Activated CD8-positive, alpha-beta memory T cell treated with anti-CD3 and anti-CD28 coated beads, Interleukin-2, amount 50 U/mL, for 24 hours (primary cell): Measurements from ENCODE around the gene CD96.

Experiments
- DNase-seq: peaks from one replicate; pipeline ENCODE4 v3.0.0-alpha.2; 2020; ENCODE audit errors: extremely low read depth

CD96 gene

GRCh38 chr3:111675846-111676210, 133.8 kb downstream of the CD96 start:
- no peak for DNase-seq

- DNase-seq = no peak
Observed at GRCh38 chr3:111676211-111677006, 134.4 kb downstream of the CD96 start.

GRCh38 chr3:111677007-111677392, 135.0 kb downstream of the CD96 start:
- DNase-seq = no peak

- DNase-seq = no peak
Observed at GRCh38 chr3:111681661-111682426, 139.8 kb downstream of the CD96 start.

- no peak for DNase-seq
Observed at GRCh38 chr3:111684640-111685039, 142.6 kb downstream of the CD96 start.

DNA sequence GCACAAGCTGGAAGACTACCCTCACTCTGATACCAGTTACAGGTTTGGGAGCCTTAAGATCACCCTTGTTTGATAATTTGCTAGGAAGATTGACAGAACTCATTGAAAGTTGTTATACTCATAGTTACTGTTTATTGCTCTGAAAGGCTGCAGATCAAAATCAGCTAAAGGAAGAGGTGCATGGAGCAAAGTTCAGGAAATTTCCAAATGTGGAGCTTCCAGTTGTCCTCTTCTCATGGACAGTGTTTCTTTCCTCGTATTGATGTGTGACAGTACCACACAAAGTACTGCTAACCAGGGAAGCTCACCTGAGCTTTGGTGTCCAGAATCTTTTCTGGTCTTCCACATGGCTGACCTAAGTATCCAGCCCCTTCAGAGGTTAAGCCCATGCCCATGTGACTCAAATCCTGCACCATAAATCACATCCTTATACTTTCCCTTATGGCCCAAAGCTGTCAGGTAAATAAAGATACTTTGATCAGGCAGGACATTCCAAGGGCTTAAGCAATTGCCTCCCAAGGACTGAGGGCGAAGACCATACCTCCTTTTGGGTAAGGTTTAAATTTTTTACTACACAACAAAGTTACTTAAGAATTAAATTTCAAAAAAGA, 146.3 kb downstream of the CD96 start:
- DNase-seq = no peak

- DNase-seq = no peak
Observed at GRCh38 chr3:111690242-111690641, 148.2 kb downstream of the CD96 start.

GRCh38 chr3:111691293-111691909, 149.4 kb downstream of the CD96 start:
- no peak for DNase-seq

DNA sequence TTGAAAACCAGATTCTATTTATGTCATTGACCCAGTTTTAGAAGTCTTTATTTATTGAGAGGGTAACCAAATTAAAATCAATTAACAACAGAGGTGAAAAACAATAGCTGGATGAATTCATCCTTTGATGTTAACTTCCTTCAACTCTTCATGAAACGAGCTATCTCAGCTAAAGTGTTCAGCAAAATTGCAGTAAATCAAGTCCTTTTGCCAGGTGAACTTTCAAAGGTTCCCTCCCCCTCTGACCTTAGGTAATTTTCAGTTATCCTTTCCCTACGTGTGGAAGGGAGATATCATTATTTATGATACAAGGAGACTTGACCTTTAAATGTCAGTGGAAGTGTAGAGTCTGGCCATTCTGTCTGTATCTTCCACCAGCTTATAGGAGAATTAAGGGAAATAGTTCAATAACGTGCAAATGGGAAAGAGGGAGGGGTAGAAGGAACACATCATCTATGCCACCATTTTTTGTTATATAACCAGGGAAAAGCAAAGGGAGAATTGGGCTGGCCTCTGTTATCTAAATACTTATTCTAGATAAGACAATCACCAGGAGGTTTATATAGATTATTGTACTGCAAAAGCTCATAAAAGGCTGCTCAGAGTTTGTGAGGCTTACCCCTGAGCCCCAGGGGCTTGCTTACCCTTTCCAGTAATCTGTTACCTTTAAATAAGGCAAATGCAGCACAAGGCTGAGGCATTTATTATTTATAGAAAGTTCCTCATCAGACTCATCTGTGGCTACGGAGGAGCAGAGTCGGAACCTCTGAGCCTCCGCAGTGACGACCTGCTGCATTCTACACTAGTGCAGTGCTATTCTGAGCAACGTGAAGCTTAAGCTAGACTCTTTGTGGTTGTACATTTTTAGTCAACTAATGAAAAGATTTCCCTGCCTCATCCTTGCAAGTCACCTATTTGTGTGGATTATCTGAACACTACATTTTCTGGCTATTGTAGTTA, 150.9 kb downstream of the CD96 start:
- DNase-seq = no peak

DNA sequence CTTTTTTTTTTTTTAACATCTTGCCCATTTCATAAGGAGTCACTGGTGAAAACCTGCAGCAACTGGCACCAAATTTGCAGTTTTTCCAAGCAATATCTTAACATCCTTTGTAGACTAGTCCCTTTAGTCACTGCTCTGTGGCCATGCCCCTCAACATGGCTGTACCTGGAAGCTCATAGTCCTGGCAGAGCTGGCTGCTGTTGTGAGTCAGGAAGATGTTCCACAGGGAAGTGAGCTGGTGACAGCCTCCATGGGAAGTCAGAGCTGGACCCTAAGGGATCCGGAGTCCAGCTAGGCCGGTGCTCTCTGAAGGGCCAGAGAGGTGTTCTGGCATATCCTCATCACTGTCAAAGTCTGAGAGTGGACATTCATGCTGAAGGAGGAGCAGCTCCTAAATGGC, 152.5 kb downstream of the CD96 start:
- DNase-seq = no peak

DNA sequence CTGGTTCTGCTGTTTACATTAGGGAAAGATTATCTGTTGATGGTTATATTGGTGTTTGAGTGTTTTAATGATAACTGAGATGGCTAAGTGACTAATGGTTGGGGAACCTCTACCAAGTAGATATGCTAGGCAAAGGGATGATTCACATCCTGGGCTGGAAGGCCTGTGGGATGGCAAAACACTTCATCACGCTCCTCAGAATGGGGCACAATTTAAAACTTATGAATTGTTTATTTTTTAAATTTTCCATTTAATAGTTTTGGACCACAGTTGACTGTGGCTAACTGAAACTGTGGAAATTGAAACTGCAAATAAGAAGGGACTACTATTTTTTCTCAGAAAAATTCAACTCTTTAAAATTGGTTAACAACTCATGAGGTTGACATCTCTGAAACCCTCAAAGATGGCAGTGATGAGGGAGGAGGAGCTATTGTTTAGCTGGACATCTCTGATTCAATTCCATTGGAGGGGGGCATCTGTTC, 153.7 kb downstream of the CD96 start:
- DNase-seq = no peak

- no peak for DNase-seq
Observed at GRCh38 chr3:111700054-111700453, 158.1 kb downstream of the CD96 start.

DNA sequence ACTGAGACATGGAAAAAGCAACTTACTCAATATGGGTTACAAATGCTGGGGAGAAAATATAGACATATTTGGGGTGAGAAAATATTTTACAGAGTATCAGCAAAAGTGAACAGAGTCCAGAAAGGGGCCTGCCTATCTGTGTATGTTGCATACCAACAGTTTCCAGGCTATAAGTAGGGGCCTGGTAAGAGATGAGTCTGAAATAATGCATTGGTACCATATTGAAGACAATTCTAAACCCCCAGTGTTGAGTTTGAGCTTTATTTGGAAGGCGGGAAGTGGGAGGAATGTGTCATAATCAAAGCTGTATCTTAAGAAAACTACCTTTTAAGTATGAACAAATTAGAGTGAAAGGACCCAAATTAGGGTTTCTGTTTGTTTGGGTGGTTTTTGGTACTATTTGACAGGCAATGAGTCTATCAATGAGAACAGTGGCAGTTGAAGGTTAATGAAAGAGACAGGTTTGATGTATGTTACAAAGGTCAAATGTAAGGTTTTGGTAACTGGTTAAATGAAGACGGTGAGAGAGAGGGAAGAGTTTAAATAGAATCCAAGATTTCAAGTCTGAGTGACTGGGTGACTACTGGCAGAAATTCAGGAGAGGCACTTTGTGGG, 159.4 kb downstream of the CD96 start:
- DNase-seq = no peak
